ENCODE data around the gene CD247.

- TF ChIP-seq CTCF (IDR thresholded peaks at IDR 0.05 in 2 of 3, conservative IDR thresholded peaks at IDR 0.05 in 1 of 3; ENCODE audit: insufficient read depth in 2 of 3, low read depth in 1 of 3, low read length in 3 of 3) (no peak), ETS1 (conservative IDR thresholded peaks at IDR 0.05; ENCODE audit: control insufficient read depth, low read depth, low read length) (no peak), PREB (CRISPR knock-in tag; IDR thresholded peaks at IDR 0.05) (no peak), JUND (IDR thresholded peaks at IDR 0.05; ENCODE audit: borderline replicate concordance, low read depth, low read length) (no peak), JUND (tag; IDR thresholded peaks at IDR 0.05; ENCODE audit: borderline replicate concordance, low read depth, low read length) (no peak), SMAD4 (CRISPR knock-in tag; conservative IDR thresholded peaks at IDR 0.05) (no peak), ZBTB33 (CRISPR knock-in tag; IDR thresholded peaks at IDR 0.05) (no peak), MXI1 (IDR thresholded peaks at IDR 0.05; ENCODE audit: low read depth, low read length) (no peak)
Observed at GRCh38 chr1:167507719-167508118, 10.6 kb downstream of the CD247 start.
